ENCODE data around the gene CSH2.
"Not testable (repeated sequence)": the region's sequence is repeated elsewhere in the genome, so short reads cannot be mapped to it uniquely, and the experiment has no call there.

CSH2 gene

GRCh38 chr17:63855185-63855584 lies 18.3 kb downstream of the CSH2 start:
- DNase-seq (ENCODE audit: low read depth in 3 of 3) = no peak

DNA sequence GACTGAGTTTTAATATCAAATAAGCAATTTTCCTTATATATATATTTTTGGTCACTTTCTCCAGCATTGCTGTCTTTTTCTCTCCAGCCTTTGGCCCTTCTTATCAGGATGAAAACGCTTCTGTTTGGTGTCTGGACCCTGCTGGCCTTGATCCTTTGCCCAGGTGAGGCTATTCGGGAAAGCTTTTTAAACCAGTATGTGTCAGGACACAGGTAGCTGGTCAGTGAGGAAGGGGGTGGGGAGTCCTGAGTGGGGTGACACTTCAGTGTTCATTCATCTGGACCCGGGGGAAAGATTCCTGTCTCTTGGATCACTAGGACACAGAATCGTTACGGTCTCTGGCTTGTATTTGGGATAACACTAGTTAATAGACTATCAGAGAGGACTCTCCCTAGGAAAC lies 18.8 kb downstream of the CSH2 start:
- DNase-seq (ENCODE audit: low read depth in 3 of 3) = no peak

DNA sequence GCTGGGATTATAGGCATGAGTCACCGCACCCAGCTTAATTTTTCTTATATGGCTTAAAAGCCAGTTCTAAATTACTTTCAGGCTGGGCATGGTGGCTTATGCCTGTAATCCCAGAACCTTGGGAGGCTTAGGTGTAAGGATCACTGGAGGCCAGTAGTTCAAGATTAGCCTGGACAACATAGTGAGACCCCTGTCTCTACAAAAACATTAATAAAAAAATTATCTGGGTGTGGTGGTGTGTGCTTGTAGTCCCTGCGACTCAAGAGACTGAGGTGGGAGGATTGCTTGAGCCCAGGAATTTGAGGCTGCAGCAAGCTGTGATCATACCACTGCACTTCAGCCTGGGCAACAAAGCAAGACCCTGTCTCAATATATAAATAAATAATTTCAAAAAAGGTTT lies 20.2 kb downstream of the CSH2 start:
- DNase-seq (ENCODE audit: low read depth in 3 of 3) = no peak

GRCh38 chr17:63850401-63850800 lies 23.1 kb downstream of the CSH2 start:
- DNase-seq (ENCODE audit: low read depth in 3 of 3) = no peak

DNA sequence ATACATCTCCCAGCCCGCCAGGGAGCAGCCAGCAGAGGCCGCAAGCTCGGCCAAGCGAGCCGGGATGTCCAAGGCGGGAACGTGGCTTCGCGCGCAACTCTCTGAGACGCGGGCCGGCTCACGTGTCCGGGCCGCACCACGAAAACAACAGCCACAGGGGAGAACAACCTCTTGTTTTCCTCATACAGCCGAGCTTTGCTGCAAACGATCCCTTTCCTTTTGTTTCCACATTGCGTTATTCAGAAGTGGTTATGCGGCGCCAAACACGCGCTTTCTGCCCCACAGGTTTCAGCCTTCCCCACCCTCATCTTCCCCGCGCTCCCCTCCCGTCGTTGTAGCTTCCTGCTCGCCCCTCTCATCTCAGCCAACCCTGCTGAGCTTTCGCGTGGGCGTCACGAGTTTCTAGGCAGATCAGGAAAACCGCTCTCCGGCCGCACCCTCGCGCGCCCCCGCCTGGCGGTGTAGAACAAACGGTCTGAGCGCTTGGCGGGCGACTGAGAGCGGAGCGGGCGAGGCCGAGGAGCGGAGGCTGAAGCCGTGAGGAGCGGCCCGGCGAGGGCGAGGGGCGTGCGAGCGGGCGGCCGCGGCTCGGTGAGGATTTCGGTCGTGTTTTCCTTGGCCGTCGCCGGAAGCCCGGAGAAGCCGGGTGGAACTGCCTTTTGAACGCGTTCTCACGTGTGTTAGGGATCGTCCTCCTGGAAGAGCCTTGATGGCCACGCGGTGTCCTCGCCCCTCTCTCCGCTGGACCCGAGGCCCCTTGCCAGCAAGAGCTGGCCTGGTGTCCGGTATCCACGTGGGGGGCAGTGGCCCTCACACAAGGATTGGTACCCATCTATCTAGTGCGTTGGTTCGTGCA lies 24.4 kb downstream of the CSH2 start:
- DNase-seq (ENCODE audit: low read depth in 3 of 3) = peak; percentile 96 to 97 (median 97)

DNA sequence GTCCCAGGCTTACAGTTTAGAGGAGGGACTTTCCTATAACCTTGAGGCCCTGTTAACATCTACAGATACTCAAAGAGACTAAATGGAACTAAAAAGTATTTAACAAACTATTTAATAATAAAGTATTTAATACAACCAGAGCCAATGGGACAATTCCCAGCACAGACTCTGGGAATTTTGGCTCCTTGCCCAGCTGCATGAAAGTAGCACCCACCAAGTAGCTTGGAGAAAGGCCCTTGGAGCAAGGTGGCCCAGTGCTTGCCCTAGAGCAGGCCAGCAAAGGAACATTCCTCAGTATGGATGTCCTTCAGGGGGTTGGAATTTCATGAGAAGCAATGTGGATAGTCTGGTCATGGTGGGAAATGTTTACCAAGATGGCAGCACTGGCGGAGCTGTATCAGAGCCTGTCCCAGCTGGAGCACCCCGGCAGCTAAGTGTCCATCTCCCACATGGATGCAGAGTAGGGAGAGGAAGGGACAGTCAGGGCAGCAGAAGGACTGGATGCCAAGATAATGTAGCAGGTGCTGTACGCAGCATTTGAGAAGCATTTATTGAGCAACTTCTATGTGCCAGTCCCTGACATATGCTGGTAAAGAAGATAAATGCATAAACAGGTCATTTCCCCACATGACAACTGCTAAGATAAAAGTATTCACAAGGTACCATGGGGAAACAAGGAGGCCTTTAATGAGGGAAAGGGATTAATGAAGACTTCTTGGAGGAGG lies 25.8 kb downstream of the CSH2 start:
- no peak for DNase-seq (ENCODE audit: low read depth in 3 of 3)

GRCh38 chr17:63845509-63845908 lies 28.0 kb downstream of the CSH2 start:
- no peak for DNase-seq (ENCODE audit: low read depth in 3 of 3)

- DNase-seq (ENCODE audit: low read depth in 3 of 3) = no peak
Observed at GRCh38 chr17:63843910-63844677, 29.4 kb downstream of the CSH2 start.

GRCh38 chr17:63843387-63843888 lies 30.0 kb downstream of the CSH2 start:
- DNase-seq (ENCODE audit: low read depth in 3 of 3) = not testable (repeated sequence)

DNA sequence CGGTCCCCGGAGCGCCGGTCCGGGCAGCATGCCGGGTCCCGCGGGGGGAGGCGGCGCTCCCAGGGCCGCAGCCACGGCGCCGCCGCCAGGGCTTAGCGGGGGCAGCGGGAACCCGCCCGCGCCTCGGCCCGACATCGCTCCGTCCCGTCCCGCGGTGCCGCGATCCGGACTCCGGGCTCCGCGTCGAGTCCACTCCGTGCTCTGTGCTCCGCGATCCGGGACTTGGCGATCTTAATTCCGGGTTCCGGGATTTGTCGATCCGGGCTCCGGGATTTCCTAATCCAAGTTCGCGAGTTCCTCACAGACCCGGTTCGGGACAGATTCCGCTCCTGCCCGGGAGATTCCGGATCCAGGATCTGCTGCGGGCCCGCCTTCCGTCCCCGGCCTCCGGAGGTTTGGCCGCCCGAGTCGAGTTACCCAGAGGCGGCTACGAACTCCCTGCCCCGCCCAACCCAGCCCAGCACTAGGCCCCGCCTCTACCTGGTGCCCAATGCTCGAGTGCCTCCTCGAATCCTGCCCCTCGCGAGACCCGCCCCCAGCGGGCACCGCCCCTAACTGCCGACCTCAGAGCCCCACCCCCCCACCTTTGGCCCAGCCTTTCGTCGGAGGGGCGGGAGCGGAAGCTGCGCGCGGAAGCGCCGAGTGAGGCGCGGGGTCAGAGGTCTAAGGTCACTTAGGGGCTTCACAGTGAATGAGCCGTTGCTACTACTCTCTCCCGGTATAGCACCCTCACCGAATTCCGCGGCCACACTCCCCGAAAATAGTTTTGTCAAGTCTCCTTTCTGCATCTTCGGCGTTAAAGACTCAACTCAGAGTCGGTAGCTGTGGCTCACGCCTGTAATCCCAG lies 30.7 kb downstream of the CSH2 start, which contains the start of gene SMARCD2:
Gene SMARCD2, minus strand, starts transcription at position 146 of the 847 bp plus-strand sequence. Its CDS starts 11 bp downstream, at position 135.
- peak; percentile 99 for DNase-seq (ENCODE audit: low read depth in 3 of 3)

DNA sequence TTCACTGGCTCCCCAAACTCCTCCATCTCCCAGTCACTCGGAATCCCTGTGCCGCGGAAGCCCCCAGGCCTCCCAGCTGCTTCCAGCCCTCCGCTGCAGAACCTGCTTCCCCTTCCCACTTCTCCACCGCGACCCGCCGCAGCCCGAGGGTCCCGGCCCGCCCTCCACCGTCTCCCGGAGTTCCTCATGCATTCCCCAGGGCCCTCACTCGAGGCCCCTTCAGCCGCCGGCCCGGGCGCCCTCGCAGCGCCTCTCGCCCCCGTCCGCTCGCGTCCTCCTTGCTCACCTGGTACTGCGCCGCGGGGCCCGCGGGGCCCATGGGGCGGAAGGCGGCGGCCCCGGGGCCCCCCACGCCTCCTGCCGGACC lies 31.3 kb downstream of the CSH2 start:
- DNase-seq (ENCODE audit: low read depth in 3 of 3) = no peak

DNA sequence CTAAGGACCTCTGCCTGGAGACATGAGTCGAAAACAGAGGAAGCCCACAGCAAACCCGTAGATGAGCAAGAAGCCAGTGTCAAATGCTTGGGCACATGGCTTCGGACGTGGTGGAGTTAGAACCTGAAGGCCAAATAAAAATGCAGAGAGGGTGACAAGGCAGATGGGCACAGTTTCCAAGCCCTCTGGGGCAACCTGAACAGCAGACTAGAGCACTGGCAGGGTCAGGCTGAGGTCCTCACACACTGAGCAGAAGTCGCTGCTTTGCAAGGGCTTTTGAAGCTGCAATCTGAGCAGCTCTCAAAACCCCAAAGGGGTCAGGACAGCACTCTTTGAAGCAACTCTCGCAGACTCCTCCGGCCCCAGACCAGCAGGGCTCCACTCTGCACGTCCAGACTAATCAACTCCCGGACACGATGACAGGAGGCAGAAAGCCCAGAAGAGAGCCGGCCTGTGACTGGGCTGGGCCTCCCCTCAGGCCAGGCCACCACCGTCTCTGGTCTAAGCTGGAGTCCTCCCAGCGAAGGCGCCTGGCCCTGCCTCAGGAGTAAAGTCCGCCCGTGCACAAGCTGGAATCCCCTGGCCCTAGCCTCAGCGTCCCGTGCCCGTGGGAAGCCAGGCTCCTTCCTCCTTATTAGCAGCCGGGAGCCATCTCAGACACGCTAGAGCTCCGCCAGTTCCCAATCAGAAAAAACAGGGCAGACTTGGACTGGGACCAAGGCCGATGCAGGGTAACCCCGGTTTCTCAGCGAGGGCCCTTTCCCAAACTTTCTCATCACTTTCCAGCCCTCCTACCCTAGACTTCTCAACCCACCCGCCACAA lies 31.9 kb downstream of the CSH2 start:
- no peak for DNase-seq (ENCODE audit: low read depth in 3 of 3)

GRCh38 chr17:63840591-63841349 lies 32.7 kb downstream of the CSH2 start:
- no peak for DNase-seq (ENCODE audit: low read depth in 3 of 3)

DNA sequence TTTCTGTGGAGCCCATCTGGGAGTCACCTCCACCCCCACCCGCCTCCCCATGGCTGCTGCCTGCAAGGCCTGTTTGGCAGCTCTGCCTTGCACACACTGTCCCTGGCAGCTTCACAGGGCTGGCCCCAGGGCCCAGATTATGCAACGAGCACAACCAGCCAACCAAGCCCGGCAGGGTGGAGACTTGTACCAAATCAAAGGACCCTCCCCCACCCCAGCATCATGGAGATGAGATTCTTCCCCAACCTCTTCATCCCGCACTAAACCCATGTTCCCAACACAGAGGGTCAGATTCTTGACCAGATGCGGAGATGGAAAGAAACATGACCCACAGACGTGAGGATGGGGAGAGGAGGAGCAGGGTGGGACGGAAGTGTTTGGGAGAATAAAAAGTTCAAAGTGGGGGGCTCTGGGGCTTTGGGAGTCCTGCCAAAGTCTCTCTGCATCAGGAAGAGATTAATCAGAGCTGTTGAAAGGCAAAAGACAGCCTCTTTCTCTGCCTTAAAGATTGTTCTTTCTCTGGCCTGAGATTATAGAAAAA lies 34.8 kb downstream of the CSH2 start:
- DNase-seq (ENCODE audit: low read depth in 3 of 3) = no peak

DNA sequence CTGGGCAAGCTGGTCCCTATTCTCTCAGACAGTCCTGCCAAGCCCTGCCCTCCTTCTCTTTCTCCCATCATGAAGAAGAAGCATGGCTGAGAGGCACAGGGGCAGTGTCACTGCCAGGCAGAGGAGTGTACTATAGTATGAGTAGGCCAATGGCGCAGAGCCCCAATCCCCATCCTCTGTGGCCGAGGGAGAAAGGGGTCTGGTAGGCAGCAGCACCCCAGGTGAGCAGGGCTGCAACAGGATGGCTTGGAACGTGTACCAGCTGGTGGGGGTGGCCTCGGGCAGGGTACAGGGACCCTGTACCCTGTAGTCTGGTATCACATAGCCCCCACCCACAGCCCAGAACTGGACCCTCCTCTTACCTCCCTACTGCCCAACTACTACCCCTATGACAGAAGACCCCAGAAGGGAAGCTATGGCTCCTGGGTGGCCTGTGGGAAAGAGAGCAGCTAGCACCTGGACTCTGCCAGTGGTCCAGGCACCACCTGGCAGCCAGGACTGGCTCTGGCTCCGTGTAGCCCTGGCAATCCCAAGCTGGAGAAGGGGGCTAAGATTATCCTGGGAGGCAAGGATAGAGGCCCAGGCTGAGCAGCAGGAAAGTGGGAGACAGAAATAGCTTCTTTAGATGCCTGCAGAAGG lies 35.4 kb downstream of the CSH2 start:
- no peak for DNase-seq (ENCODE audit: low read depth in 3 of 3)

- no peak for DNase-seq (ENCODE audit: low read depth in 3 of 3)
Observed at GRCh38 chr17:63837480-63837879, 36.0 kb downstream of the CSH2 start.

- no peak for DNase-seq (ENCODE audit: low read depth in 3 of 3)
Observed at GRCh38 chr17:63836811-63837210, 36.7 kb downstream of the CSH2 start.

GRCh38 chr17:63835167-63835720 lies 38.2 kb downstream of the CSH2 start:
- DNase-seq (ENCODE audit: low read depth in 3 of 3) = no peak
